ENCODE results near the gene SERPINI1. TPM values are rescaled to one million over a fixed set of nuclear protein-coding genes. Genes with fewer than 3 reads are reported as not detected.

The SERPINI1 gene
- total RNA-seq, 1 experiment from 2014 or later: 0.30 TPM

GRCh38 chr3:167762296-167762695, 26.8 kb downstream of the SERPINI1 start:
- ChIA-PET CTCF (no interaction called here), POLR2A (ENCODE audit: low non-redundant PET) (no interaction called here)
- H3K4me3 ChIP-seq (ENCODE audit: low read depth, low read length, poor library complexity, severe bottlenecking): no peak overlapping the region
- H3K27me3 ChIP-seq (replicated peaks; ENCODE audit: insufficient read depth, low read depth, low read length, poor library complexity): no peaks in the 10 kb centered on the region
- no peaks in the 10 kb centered on the region for H3K9me3 ChIP-seq (ENCODE audit: low read depth, low read length, poor library complexity, severe bottlenecking)
- TF ChIP-seq CTCF (conservative IDR thresholded peaks at IDR 0.05; ENCODE audit: low read depth, low read length) (no peak), EZH2 (IDR thresholded peaks at IDR 0.05; ENCODE audit: borderline replicate concordance, low read depth, low read length, poor library complexity, severe bottlenecking) (no peak)
- H3K27ac ChIP-seq (ENCODE audit: low read depth, low read length, poor library complexity, severe bottlenecking): no peak overlapping the region
- DNase-seq (ENCODE audit: low spot score): no peak
- no TSS peak for BruUV-seq (replicated peaks)
- H3K36me3 ChIP-seq (ENCODE audit: insufficient read depth, low read length, poor library complexity, severe bottlenecking): no peaks in the 10 kb centered on the region
- intact Hi-C loops (cut with micrococcal nuclease; ENCODE audit: unreplicated experiment): no loop called here
- H3K4me1 ChIP-seq (ENCODE audit: insufficient read depth, low read length, poor library complexity, severe bottlenecking): no peaks in the 10 kb centered on the region

GRCh38 chr3:167772992-167773391, 37.5 kb downstream of the SERPINI1 start:
- Histone ChIP-seq H3K4me1 (ENCODE audit: insufficient read depth, low read length, poor library complexity, severe bottlenecking) (no peaks in the 10 kb centered on the region), H3K27me3 (replicated peaks; ENCODE audit: insufficient read depth, low read depth, low read length, poor library complexity) (peaks cover 4% of the 10 kb centered on the region), H3K4me3 (ENCODE audit: low read depth, low read length, poor library complexity, severe bottlenecking) (no peak overlapping the region), H3K27ac (ENCODE audit: low read depth, low read length, poor library complexity, severe bottlenecking) (no peak overlapping the region), H3K36me3 (ENCODE audit: insufficient read depth, low read length, poor library complexity, severe bottlenecking) (no peaks in the 10 kb centered on the region), H3K9me3 (ENCODE audit: low read depth, low read length, poor library complexity, severe bottlenecking) (peaks cover 1% of the 10 kb centered on the region)
- intact Hi-C loops (cut with micrococcal nuclease; ENCODE audit: unreplicated experiment): no loop called here
- no peak for TF ChIP-seq CTCF (conservative IDR thresholded peaks at IDR 0.05; ENCODE audit: low read depth, low read length)
- no peak for TF ChIP-seq EZH2 (IDR thresholded peaks at IDR 0.05; ENCODE audit: borderline replicate concordance, low read depth, low read length, poor library complexity, severe bottlenecking)
- DNase-seq (ENCODE audit: low spot score): no peak
- ChIA-PET POLR2A (ENCODE audit: low non-redundant PET) (no interaction called here), CTCF (no interaction called here)
- BruUV-seq (replicated peaks): no TSS peak

- H3K4me3 ChIP-seq (ENCODE audit: low read depth, low read length, poor library complexity, severe bottlenecking): no peak overlapping the region
- ChIA-PET CTCF (no interaction called here), POLR2A (ENCODE audit: low non-redundant PET) (no interaction called here)
- peaks cover 4% of the 10 kb centered on the region for H3K9me3 ChIP-seq (ENCODE audit: low read depth, low read length, poor library complexity, severe bottlenecking)
- H3K27ac ChIP-seq (ENCODE audit: low read depth, low read length, poor library complexity, severe bottlenecking): no peak overlapping the region
- H3K36me3 ChIP-seq (ENCODE audit: insufficient read depth, low read length, poor library complexity, severe bottlenecking): no peaks in the 10 kb centered on the region
- DNase-seq (ENCODE audit: low spot score): no peak
- H3K27me3 ChIP-seq (replicated peaks; ENCODE audit: insufficient read depth, low read depth, low read length, poor library complexity): peaks cover 4% of the 10 kb centered on the region
- no TSS peak for BruUV-seq (replicated peaks)
- intact Hi-C loops (cut with micrococcal nuclease; ENCODE audit: unreplicated experiment): no loop called here
- TF ChIP-seq EZH2 (IDR thresholded peaks at IDR 0.05; ENCODE audit: borderline replicate concordance, low read depth, low read length, poor library complexity, severe bottlenecking): no peak
- no peak for TF ChIP-seq CTCF (conservative IDR thresholded peaks at IDR 0.05; ENCODE audit: low read depth, low read length)
- H3K4me1 ChIP-seq (ENCODE audit: insufficient read depth, low read length, poor library complexity, severe bottlenecking): no peaks in the 10 kb centered on the region
Measured at GRCh38 chr3:167773584-167773983, 38.1 kb downstream of the SERPINI1 start.

All from A673 (cell line).